Naive B cell (primary cell): ENCODE measurements around the gene GLT8D2. TPM values are rescaled to one million over a fixed set of nuclear protein-coding genes. Genes with fewer than 3 reads are reported as not detected.
A peak's percentile ranks its signal among the peaks of the same experiment; 100 is the strongest.

Experiments used
- ATAC-seq, 2 donors: fragments of 150-1000 bp; cut with Tn5 transposase; 2 replicates each; pipeline ENCODE4 v1.10.0; 2021; ENCODE audit warnings: low read depth in 2 of 2, mild to moderate bottlenecking in 2 of 2, moderate library complexity in 2 of 2
- DNase-seq: peaks from one replicate; pipeline ENCODE4 v3.0.0; 2022
- H3K27ac Mint-ChIP-seq, 6 donors: one replicate each; pipeline ENCODE4 v1.8.0; 2020 to 2022; ENCODE audit warnings: mild to moderate bottlenecking in 6 of 6, mixed read lengths in 6 of 6, moderate library complexity in 5 of 6, inconsistent platforms in 2 of 6
- H3K27me3 Mint-ChIP-seq, 3 donors: one replicate each; pipeline ENCODE4 v1.8.0; 2021 to 2022; ENCODE audit warnings: mixed read lengths in 3 of 3, mild to moderate bottlenecking in 1 of 3
- H3K36me3 Mint-ChIP-seq, 2 donors: one replicate each; pipeline ENCODE4 v1.8.0; 2020 to 2022; ENCODE audit warnings: mixed read lengths in 2 of 2, inconsistent platforms in 1 of 2, mild to moderate bottlenecking in 1 of 2
- H3K4me1 Mint-ChIP-seq, 3 donors: one replicate each; pipeline ENCODE4 v1.8.0; 2020 to 2022; ENCODE audit warnings: mixed read lengths in 3 of 3, inconsistent platforms in 1 of 3, mild to moderate bottlenecking in 1 of 3, moderate library complexity in 1 of 3
- H3K4me3 Mint-ChIP-seq, 8 donors: one replicate each; pipeline ENCODE4 v1.8.0; 2020 to 2022; ENCODE audit warnings: mild to moderate bottlenecking in 8 of 8, mixed read lengths in 8 of 8, moderate library complexity in 8 of 8, inconsistent platforms in 2 of 8
- H3K9me3 Mint-ChIP-seq, 7 donors: one replicate each; pipeline ENCODE4 v1.8.0; 2020 to 2022; ENCODE audit warnings: mixed read lengths in 7 of 7, mild to moderate bottlenecking in 5 of 7, inconsistent platforms in 2 of 7, moderate library complexity in 1 of 7
- polyA plus RNA-seq, 6 donors: library from polyadenylated mRNA; unstranded; fragments of 300-500 nt; fragmentation: Illumina TruSeq; gene quantifications; one replicate each; pipeline ENCODE4 v1.2.3, GENCODE V29; 2021; ENCODE audit warnings: low read depth in 6 of 6

GLT8D2 gene
- polyA plus RNA-seq, 6 donors from 2014 or later = 0.32 to 0.66 TPM; not detected in 4

DNA sequence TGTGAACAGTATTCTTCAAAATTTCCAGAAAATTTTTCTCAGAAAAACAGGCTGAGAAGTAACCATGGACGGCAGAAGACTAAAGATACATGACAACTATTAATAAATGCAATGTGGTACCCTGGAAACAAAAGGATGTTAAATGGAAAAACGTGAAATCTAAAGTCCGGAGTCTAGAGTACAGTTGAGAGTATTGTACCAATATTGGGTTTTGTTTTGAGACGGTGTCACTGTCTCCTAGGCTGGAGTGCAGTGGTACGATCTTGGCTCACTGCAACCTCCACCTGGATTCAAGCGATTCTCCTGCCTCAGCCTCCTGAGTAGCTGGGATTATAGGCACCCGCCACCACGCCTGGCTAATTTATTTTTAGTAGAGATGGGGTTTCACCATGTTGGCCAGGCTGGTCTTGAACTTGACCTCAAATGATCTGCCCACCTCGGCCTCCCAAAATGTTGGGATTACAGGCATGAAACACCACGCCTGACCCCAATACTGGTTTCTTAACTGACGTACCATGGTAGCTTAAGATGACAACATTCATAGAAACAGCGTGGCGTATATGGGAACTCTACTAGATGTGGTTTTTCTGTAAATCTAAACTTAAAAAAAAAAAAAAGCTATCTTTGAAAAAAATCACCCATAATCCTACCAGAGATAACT is 101.1 kb downstream of the GLT8D2 start:
- H3K4me1 Mint-ChIP-seq = peaks cover 0 to 4% (median 0%) of the 10 kb centered on the region in 3 donors

DNA sequence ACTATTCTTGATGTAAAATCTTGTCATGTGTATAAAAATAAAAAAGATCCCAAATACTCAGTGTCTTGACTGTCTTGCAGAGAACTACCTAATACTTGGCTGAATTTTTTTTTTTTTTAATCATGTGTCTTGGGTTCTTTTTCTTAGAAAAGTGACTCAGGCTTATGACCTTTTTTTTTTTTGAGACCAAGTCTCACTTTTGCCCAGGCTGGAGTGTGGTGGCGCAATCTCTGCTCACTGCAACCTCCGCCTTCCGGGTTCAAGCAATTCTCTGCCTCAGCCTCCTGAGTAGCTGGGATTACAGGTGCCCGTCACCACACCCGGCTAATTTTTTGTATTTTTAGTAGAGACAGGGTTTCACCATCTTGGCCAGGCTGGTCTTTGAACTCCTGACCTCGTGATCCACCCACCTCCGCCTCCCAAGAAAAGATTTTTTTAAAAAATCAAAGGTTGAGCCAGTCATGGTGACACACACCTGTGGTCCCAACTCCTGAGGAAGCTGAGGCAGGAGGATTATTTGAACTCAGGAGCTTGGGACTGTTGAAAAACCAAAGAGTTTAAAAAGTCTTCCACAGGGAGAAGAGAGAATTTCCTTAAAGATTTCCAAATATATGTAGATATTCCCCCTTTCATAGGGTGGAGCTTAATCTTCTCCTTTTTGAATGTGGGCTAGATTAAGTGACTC is 102.0 kb downstream of the GLT8D2 start:
- Mint-ChIP-seq H3K36me3 (peaks cover 11 to 23% of the 10 kb centered on the region in 2 donors), H3K27ac (peak overlapping the region in 3 of 6 donors; percentile 49 to 65 (median 54)), H3K4me3 (no peak overlapping the region), H3K9me3 (no peaks in the 10 kb centered on the region), H3K4me1 (peaks cover 0 to 4% (median 0%) of the 10 kb centered on the region in 3 donors), H3K27me3 (no peaks in the 10 kb centered on the region)
- DNase-seq (no peak), ATAC-seq (no peak)

More for the DNA sequence above, 101.1 kb downstream of the GLT8D2 start:
- Mint-ChIP-seq H3K36me3 (peaks cover 8 to 22% of the 10 kb centered on the region in 2 donors), H3K4me3 (no peak overlapping the region), H3K27ac (no peak overlapping the region), H3K9me3 (no peaks in the 10 kb centered on the region), H3K27me3 (no peaks in the 10 kb centered on the region)
- DNase-seq = no peak
- no peak for ATAC-seq

DNA sequence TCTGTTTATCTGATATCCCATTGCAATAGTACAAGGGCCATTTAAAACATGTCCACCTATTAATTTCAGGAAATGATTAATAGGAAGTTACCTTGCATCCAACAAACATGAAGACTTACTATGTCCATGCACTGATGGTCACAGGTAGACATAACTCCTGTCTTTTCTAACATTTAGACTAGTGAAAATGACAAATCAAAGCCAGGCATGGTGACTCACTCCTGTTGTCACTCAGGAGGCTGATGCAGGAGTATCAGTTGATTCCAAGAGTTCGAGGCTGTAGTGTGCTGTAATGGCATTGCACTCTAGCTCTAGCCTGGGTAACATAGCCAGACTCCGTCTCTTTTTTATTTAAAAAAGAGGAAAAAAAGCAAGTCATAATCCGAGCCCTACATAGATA is 105.0 kb downstream of the GLT8D2 start:
- Mint-ChIP-seq H3K27me3 (no peaks in the 10 kb centered on the region), H3K9me3 (no peaks in the 10 kb centered on the region), H3K4me1 (no peaks in the 10 kb centered on the region), H3K4me3 (no peak overlapping the region), H3K36me3 (peaks cover 33% of the 10 kb centered on the region in 2 donors), H3K27ac (peak overlapping the region in 1 of 6 donors; percentile 36)
- no peak for DNase-seq
- ATAC-seq = no peak

Other genes starting within 250 kb of the GLT8D2 start
- gene NT5DC3, start 209.0 kb downstream of the GLT8D2 start, polyA plus RNA-seq = 1 to 10 TPM in 5 of 6 donors, under 1 TPM in 1; 0.96 to 4.4 (median 1.9) TPM
- gene HSP90B1, start 119.8 kb downstream of the GLT8D2 start, polyA plus RNA-seq = 100 to 1,000 TPM; 152 to 207 (median 177) TPM
- gene TDG, start 84.3 kb downstream of the GLT8D2 start, polyA plus RNA-seq = 10 to 100 TPM; 19.3 to 27.1 (median 21.1) TPM
- gene HCFC2, start 14.3 kb upstream of the GLT8D2 start, polyA plus RNA-seq = 10 to 100 TPM in 1 of 6 donors, 1 to 10 TPM in 5; 2.6 to 11.5 (median 6.4) TPM
- 10 to 100 TPM; 24.2 to 44.4 (median 32.3) TPM for gene NFYB, start 88.0 kb upstream of the GLT8D2 start, polyA plus RNA-seq
- gene TXNRD1, start 165.6 kb upstream of the GLT8D2 start, polyA plus RNA-seq = 10 to 100 TPM; 19.5 to 26.9 (median 22.9) TPM